Fibroblast of skin of right biceps (primary cell): ENCODE data around the gene BCL10.

ENCODE experiments used
- DNase-seq: peaks from one replicate; pipeline ENCODE4 v3.0.0-alpha.2; 2013

Gene BCL10

GRCh38 chr1:85219853-85220610 lies 56.4 kb downstream of the BCL10 start:
- DNase-seq = no peak

GRCh38 chr1:85216697-85217096 lies 59.7 kb downstream of the BCL10 start:
- no peak for DNase-seq
